Measurements from ENCODE around the gene RNF214.

RNF214 gene

GRCh38 chr11:117217141-117218084 is 15.1 kb upstream of the RNF214 start:
- DNase-seq: no peak

- DNase-seq: no peak
These were observed 14.1 kb upstream of the RNF214 start for GRCh38 chr11:117218133-117218915.

GRCh38 chr11:117219001-117219400 is 13.5 kb upstream of the RNF214 start:
- DNase-seq: no peak

- no peak for DNase-seq
These were observed 13.0 kb upstream of the RNF214 start for GRCh38 chr11:117219455-117219854.

- no peak for DNase-seq
These were observed 12.5 kb upstream of the RNF214 start for GRCh38 chr11:117219995-117220394.

GRCh38 chr11:117220568-117220967 is 11.9 kb upstream of the RNF214 start:
- no peak for DNase-seq

GRCh38 chr11:117220999-117221774 is 11.3 kb upstream of the RNF214 start:
- DNase-seq: no peak

- DNase-seq: no peak
These were observed 10.5 kb upstream of the RNF214 start for GRCh38 chr11:117221775-117222517.

GRCh38 chr11:117222991-117223740 is 9.3 kb upstream of the RNF214 start:
- no peak for DNase-seq

GRCh38 chr11:117223741-117224689 is 8.5 kb upstream of the RNF214 start:
- no peak for DNase-seq

GRCh38 chr11:117225553-117226170 is 6.8 kb upstream of the RNF214 start:
- no peak for DNase-seq

- DNase-seq: peak; percentile 74 to 77
These were observed 5.8 kb upstream of the RNF214 start for GRCh38 chr11:117226388-117227385.

- DNase-seq: no peak
These were observed 4.4 kb upstream of the RNF214 start for GRCh38 chr11:117228091-117228490.

- no peak for DNase-seq
These were observed 3.1 kb upstream of the RNF214 start for GRCh38 chr11:117229411-117229810.

- no peak for DNase-seq
These were observed 2.6 kb upstream of the RNF214 start for GRCh38 chr11:117229931-117230285.

GRCh38 chr11:117230286-117230961 is 2.0 kb upstream of the RNF214 start:
- no peak for DNase-seq

GRCh38 chr11:117230999-117231841 is 1.3 kb upstream of the RNF214 start:
- DNase-seq: peak in 1 of 2 experiments; percentile 1
